ENCODE data around the gene CMIP.

DNA sequence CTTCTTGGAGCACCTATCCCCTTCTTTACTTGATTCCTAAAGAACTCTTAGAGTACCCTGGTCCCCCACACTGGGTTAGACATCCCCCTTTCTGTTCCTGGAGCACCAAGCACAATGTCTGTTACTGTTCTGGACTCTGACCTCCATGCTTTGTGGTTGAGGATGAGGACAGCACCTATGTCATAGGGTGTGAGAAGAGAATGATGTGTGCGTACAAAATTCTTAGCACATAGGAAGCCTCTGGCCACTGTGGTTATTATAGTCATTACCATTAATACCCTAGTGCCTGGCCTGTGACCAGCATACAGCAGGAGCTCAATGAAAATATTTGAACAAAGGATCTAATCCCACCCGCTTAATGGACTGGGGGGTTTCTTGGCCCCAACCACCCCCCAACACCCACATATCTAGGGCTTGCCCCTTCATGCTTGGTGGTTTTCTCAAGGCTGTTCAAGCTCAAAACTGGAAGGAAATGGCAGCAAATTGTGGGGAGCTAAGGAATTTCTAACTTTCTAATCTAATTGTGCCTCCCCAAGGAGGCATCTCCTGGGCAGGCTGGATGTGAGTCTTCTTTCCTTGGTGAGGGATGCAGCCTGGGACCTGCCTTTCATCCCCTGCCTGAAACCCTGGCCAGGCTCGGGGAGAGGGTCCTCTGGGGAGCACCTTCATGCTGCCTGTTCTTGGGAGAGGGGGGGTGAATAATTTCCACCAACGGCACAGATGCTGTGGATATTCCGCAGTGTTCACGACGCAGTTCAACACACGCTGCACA lies 1.5 kb upstream of the CMIP start:
- TF ChIP-seq, protein P1, sequence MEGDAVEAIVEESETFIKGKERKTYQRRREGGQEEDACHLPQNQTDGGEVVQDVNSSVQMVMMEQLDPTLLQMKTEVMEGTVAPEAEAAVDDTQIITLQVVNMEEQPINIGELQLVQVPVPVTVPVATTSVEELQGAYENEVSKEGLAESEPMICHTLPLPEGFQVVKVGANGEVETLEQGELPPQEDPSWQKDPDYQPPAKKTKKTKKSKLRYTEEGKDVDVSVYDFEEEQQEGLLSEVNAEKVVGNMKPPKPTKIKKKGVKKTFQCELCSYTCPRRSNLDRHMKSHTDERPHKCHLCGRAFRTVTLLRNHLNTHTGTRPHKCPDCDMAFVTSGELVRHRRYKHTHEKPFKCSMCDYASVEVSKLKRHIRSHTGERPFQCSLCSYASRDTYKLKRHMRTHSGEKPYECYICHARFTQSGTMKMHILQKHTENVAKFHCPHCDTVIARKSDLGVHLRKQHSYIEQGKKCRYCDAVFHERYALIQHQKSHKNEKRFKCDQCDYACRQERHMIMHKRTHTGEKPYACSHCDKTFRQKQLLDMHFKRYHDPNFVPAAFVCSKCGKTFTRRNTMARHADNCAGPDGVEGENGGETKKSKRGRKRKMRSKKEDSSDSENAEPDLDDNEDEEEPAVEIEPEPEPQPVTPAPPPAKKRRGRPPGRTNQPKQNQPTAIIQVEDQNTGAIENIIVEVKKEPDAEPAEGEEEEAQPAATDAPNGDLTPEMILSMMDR (conservative IDR thresholded peaks at IDR 0.05 in 1 of 2, IDR thresholded peaks at IDR 0.05 in 1 of 2; ENCODE audit: extremely low read depth in 1 of 2, insufficient read depth in 1 of 2, low read depth in 1 of 2, low read length in 2 of 2), result no peak
- TF ChIP-seq EZH2 (IDR thresholded peaks at IDR 0.05; ENCODE audit: borderline replicate concordance, low read length), result no peak
